Neural progenitor cell (in vitro differentiated cells): ENCODE results near the gene CRNKL1.

ENCODE experiments used
- EZH2phosphoT487 ChIP-seq: fragments of 200-600 bp; sonication (generic); IDR thresholded peaks from 2 replicates; pipeline ENCODE4 v1.6.1; 2017; ENCODE audit warnings: antibody characterized with exemption
- TF ChIP-seq, protein P1 (sequence below): fragments of 200-600 bp; sonication (generic); IDR thresholded peaks from 2 replicates; pipeline ENCODE4 v1.5.1; 2017; ENCODE audit warnings: antibody characterized with exemption, mild to moderate bottlenecking

GRCh38 chr20:20052074-20052970 is at the start of gene CRNKL1, which contains the start of gene CFAP61:
- TF ChIP-seq, protein P1, sequence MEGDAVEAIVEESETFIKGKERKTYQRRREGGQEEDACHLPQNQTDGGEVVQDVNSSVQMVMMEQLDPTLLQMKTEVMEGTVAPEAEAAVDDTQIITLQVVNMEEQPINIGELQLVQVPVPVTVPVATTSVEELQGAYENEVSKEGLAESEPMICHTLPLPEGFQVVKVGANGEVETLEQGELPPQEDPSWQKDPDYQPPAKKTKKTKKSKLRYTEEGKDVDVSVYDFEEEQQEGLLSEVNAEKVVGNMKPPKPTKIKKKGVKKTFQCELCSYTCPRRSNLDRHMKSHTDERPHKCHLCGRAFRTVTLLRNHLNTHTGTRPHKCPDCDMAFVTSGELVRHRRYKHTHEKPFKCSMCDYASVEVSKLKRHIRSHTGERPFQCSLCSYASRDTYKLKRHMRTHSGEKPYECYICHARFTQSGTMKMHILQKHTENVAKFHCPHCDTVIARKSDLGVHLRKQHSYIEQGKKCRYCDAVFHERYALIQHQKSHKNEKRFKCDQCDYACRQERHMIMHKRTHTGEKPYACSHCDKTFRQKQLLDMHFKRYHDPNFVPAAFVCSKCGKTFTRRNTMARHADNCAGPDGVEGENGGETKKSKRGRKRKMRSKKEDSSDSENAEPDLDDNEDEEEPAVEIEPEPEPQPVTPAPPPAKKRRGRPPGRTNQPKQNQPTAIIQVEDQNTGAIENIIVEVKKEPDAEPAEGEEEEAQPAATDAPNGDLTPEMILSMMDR, result no peak
- no peak for TF ChIP-seq EZH2phosphoT487
